ENCODE results near the gene FARS2.

GRCh38 chr6:5469101-5469846 is 208.0 kb downstream of the FARS2 start:
- TF ChIP-seq EZH2 (IDR thresholded peaks at IDR 0.05; ENCODE audit: borderline replicate concordance, low read depth, low read length, poor library complexity, severe bottlenecking) (no peak), CTCF (conservative IDR thresholded peaks at IDR 0.05; ENCODE audit: low read depth, low read length) (0 out of 2 replicates have a peak, but pooled peaks have one; percentile 14)

Measured in A673 (cell line).